ENCODE data around the gene PPP1R9A. TPM values are rescaled to one million over a fixed set of nuclear protein-coding genes. Genes with fewer than 3 reads are reported as not detected.

The PPP1R9A gene
- polyA plus RNA-seq, 1 donor from 2014 or later: 52.8 TPM

- H4K20me1 ChIP-seq (ENCODE audit: insufficient read depth): no peaks in the 10 kb centered on the region
- no peak overlapping the region for H3K4me2 ChIP-seq (ENCODE audit: low read length)
- no peaks in the 10 kb centered on the region for H3K27me3 ChIP-seq (ENCODE audit: insufficient read depth, low read depth, low read length)
- H3K9me2 ChIP-seq (ENCODE audit: insufficient read depth, low read length): no peaks in the 10 kb centered on the region
- H2AFZ ChIP-seq (ENCODE audit: low read depth, low read length): no peak overlapping the region
- no peak for TF ChIP-seq MXI1 (conservative IDR thresholded peaks at IDR 0.05; ENCODE audit: poor library complexity, severe bottlenecking)
- TF ChIP-seq TAF1 (IDR thresholded peaks at IDR 0.05; ENCODE audit: low read depth): no peak
- no peak for TF ChIP-seq POLR2AphosphoS5 (IDR thresholded peaks at IDR 0.05)
- TF ChIP-seq CTCF (IDR thresholded peaks at IDR 0.05; ENCODE audit: poor library complexity, severe bottlenecking): no peak
- no peak for TF ChIP-seq SMC3 (conservative IDR thresholded peaks at IDR 0.05; ENCODE audit: poor library complexity)
- TF ChIP-seq RAD21 (conservative IDR thresholded peaks at IDR 0.05): no peak
- TF ChIP-seq EP300 (conservative IDR thresholded peaks at IDR 0.05; ENCODE audit: poor library complexity, severe bottlenecking): no peak
- TF ChIP-seq REST (IDR thresholded peaks at IDR 0.05; ENCODE audit: borderline replicate concordance): no peak
- no peak for TF ChIP-seq EZH2 (IDR thresholded peaks at IDR 0.05; ENCODE audit: borderline replicate concordance, insufficient read depth, low read length, poor library complexity, severe bottlenecking)
- no peak overlapping the region for H3K27ac ChIP-seq (ENCODE audit: low read length)
- H3K36me3 ChIP-seq (ENCODE audit: insufficient read depth, low read length): no peaks in the 10 kb centered on the region
- H3K4me3 ChIP-seq (ENCODE audit: low read length): no peak overlapping the region
- no peak overlapping the region for H3K9ac ChIP-seq (ENCODE audit: low read length)
- H3K79me2 ChIP-seq (replicated peaks; ENCODE audit: insufficient read depth, low read length): no peaks in the 10 kb centered on the region
- H3K9me3 ChIP-seq (ENCODE audit: low read length): no peaks in the 10 kb centered on the region
- H3F3A ChIP-seq (ENCODE audit: insufficient read depth, low read length, poor library complexity, severe bottlenecking): no peaks in the 10 kb centered on the region
Measured at GRCh38 chr7:95316588-95316987, 409.2 kb downstream of the PPP1R9A start.

GRCh38 chr7:95317546-95317945 lies 410.2 kb downstream of the PPP1R9A start:
- TF ChIP-seq EP300 (conservative IDR thresholded peaks at IDR 0.05; ENCODE audit: poor library complexity, severe bottlenecking) (no peak), MXI1 (conservative IDR thresholded peaks at IDR 0.05; ENCODE audit: poor library complexity, severe bottlenecking) (no peak), REST (IDR thresholded peaks at IDR 0.05; ENCODE audit: borderline replicate concordance) (no peak), POLR2AphosphoS5 (IDR thresholded peaks at IDR 0.05) (no peak), EZH2 (IDR thresholded peaks at IDR 0.05; ENCODE audit: borderline replicate concordance, insufficient read depth, low read length, poor library complexity, severe bottlenecking) (no peak), TAF1 (IDR thresholded peaks at IDR 0.05; ENCODE audit: low read depth) (no peak), SMC3 (conservative IDR thresholded peaks at IDR 0.05; ENCODE audit: poor library complexity) (no peak), CTCF (IDR thresholded peaks at IDR 0.05; ENCODE audit: poor library complexity, severe bottlenecking) (no peak), RAD21 (conservative IDR thresholded peaks at IDR 0.05) (no peak)
- Histone ChIP-seq H3K27me3 (ENCODE audit: insufficient read depth, low read depth, low read length) (no peaks in the 10 kb centered on the region), H3F3A (ENCODE audit: insufficient read depth, low read length, poor library complexity, severe bottlenecking) (no peaks in the 10 kb centered on the region), H3K9me3 (ENCODE audit: low read length) (no peaks in the 10 kb centered on the region), H4K20me1 (ENCODE audit: insufficient read depth) (no peaks in the 10 kb centered on the region), H2AFZ (ENCODE audit: low read depth, low read length) (no peak overlapping the region), H3K4me3 (ENCODE audit: low read length) (no peak overlapping the region), H3K4me2 (ENCODE audit: low read length) (no peak overlapping the region), H3K27ac (ENCODE audit: low read length) (no peak overlapping the region), H3K36me3 (ENCODE audit: insufficient read depth, low read length) (no peaks in the 10 kb centered on the region), H3K9ac (ENCODE audit: low read length) (no peak overlapping the region), H3K79me2 (replicated peaks; ENCODE audit: insufficient read depth, low read length) (no peaks in the 10 kb centered on the region), H3K9me2 (ENCODE audit: insufficient read depth, low read length) (no peaks in the 10 kb centered on the region)

All from neural cell (in vitro differentiated cells).